Ovary (tissue), 3 donors: ENCODE results near the gene ABCC1.

ENCODE experiments used
- CTCF ChIP-seq, 3 donors: fragments of 450-650 bp in 2 of 3; fragments of 200-600 bp in 1 of 3; IDR thresholded peaks; one replicate each; pipeline versions ENCODE4 v1.5.1 to v1.8.0; 2016 to 2022; ENCODE audit warnings: antibody characterized with exemption in 3 of 3, mild to moderate bottlenecking in 1 of 3
- EP300 ChIP-seq: sonication (generic); formaldehyde crosslinking; IDR thresholded peaks from one replicate; pipeline ENCODE4 v1.6.1; 2017; ENCODE audit warnings: antibody characterized with exemption
- POLR2A ChIP-seq: fragments of 450-650 bp; IDR thresholded peaks from one replicate; pipeline ENCODE4 v1.6.1; 2017; ENCODE audit warnings: antibody characterized with exemption, mild to moderate bottlenecking, moderate library complexity
- donor health status: DM: no; HTN: no; CAD: no.

- no peak for TF ChIP-seq CTCF (IDR thresholded peaks at IDR 0.05)
- no peak for TF ChIP-seq POLR2A
- no peak for TF ChIP-seq EP300
These were observed 239.4 kb downstream of the ABCC1 start for GRCh38 chr16:16188827-16189226.
